Endothelial cell of hepatic sinusoid (primary cell): ENCODE results near the gene DCAF17.
"Not testable (repeated sequence)": the region's sequence is repeated elsewhere in the genome, so short reads cannot be mapped to it uniquely, and the experiment has no call there.

Source experiments
- in situ Hi-C: cut with HindIII; loops from 2 replicates; pipeline ENCODE4 v1.10.0; 2017; ENCODE audit warnings: low sequenced_read_pairs

Gene DCAF17

DNA sequence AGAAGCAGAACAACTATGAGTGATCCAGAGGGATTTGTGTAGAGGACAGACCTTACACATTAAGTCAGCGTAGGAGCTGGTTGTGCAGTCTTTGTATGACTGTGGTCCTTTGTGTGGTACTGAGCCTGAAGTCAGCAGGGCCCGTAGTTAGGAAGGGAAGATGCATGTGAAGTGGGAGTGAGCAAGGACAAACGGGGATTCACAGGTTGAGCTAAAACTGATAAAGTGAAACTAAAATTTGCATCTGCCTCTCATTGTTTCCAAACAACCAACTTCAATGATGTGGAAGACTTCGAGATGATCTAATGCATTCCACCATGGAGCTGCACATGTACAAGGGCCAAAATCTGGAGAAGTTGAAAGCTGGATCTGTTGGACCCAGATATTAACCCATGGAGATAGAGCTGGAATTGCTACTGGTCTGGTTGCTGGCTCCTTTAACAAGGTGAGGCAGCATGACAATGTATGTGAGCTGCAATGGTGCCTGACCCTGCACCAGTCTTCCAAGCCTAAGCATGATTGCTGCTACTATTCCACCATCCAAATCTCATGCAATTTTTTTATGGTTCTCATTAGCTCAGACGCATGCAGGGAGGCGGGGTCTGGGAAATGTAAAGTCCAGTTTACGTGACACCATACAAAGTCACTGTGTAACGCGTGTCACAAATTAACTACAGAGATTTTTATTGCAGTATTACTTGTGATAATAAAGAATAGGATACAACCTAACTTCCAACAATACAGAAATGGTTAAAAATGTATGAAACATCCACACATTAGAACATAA, 76.1 kb downstream of the DCAF17 start:
- in situ Hi-C loops = loop anchor here (5.0 kb wide), 1 partner anchor 48 kb away; no protein-coding TSS in a partner anchor

GRCh38 chr2:171512014-171512413, 78.0 kb downstream of the DCAF17 start:
- in situ Hi-C loops = loop anchor here (5.0 kb wide), 1 partner anchor 50 kb away; no protein-coding TSS in a partner anchor

- in situ Hi-C loops = loop anchor here (5.0 kb wide), 1 partner anchor 50 kb away; no protein-coding TSS in a partner anchor
Observed at GRCh38 chr2:171512683-171513195, 78.7 kb downstream of the DCAF17 start.

GRCh38 chr2:171513719-171514160, 79.7 kb downstream of the DCAF17 start:
- in situ Hi-C loops = loop anchor here (5.0 kb wide), 1 partner anchor 51 kb away; no protein-coding TSS in a partner anchor

GRCh38 chr2:171514908-171515582, 81.0 kb downstream of the DCAF17 start:
- in situ Hi-C loops = loop anchor here (5.0 kb wide), 1 partner anchor 53 kb away; no protein-coding TSS in a partner anchor

DNA sequence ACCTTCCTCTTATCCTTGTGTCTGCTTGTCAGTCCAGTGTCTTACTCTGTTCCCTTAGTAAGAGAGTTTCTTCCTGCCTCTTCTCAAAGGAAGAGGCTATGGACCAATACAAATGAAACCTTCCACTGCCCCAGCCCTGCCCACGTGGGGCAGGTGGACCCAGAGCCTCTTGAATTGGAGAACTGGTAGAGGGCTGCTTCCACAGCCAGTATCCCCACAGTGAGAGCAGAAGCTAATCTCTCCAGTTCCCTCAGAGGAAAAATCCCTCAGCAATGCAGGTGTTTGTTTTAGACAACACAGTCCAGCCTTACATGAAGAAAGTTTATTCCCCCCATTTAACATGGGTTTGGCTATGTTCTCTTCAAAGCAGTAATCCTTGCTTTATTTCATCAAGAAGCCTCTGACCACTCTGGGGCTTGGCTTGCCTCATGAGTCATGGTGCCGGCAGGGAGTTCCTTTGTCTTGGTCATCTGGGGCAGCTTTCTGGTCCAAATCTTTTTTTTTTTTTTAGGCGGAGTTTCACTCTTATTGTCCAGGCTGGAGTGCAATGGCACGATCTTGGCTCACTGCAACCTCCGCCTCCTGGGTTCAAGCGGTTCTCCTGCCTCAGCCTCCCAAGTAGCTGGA, 81.8 kb downstream of the DCAF17 start:
- in situ Hi-C loops = no loop called here

GRCh38 chr2:171516793-171517192, 82.8 kb downstream of the DCAF17 start:
- in situ Hi-C loops = no loop called here

GRCh38 chr2:171520471-171520870, 86.4 kb downstream of the DCAF17 start:
- in situ Hi-C loops = no loop called here

DNA sequence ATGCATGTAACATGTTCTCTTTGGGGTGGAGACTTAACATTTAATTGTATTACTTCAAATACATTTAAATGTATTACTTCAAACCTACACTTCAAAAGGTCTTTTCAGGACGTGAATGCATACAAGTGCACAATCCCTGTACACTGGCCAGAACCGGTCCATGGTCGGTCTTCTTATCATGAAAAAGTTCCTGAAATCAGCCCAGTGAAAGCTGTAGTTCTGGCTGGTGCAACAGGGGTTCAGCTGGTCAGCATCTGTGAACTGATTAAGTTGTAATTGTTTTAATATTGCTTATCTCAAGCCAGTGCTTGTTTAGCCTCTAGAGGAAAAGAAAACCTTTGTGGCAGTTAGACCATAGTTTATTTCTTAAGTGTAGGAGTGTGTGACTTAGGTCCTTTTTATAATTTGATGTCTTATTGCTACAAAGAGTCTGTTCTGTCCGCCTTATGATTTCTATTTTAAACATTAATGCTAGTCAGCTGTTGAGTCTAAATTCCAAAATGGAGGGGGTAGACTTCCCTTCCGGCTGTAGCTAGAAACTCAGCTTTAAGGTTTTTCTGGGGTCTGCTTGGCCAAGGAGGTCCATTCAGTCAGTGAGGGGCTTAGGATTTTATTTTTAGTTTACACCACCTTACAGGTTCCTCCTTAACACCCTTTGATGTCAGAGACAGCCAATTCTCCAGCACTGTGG, 87.5 kb downstream of the DCAF17 start:
- in situ Hi-C loops = no loop called here

DNA sequence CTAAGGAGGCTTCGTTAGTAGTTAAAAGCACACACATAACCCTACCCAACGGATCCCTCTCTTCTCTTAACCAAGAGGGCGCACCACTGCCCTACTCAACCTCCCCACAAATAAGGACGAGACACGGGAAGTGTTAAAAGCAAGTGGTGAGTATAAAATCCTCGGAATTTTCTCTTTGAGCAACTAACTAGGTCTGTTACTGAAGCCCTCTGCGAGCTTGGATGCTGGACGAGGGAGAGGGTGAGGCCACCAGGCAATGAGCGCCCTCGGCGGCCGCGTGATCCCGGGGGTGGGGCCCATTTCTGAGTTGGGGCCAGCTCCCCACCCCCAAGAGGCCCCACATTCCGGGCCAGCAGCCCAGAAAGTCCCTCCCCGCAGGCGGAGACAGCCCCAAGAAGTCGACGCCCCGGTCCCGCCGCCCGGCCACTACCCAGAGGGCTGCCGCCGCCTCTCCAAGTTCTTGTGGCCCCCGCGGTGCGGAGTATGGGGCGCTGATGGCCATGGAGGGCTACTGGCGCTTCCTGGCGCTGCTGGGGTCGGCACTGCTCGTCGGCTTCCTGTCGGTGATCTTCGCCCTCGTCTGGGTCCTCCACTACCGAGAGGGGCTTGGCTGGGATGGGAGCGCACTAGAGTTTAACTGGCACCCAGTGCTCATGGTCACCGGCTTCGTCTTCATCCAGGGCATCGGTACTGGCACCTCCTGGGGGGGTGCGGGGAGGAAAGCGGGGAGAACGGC, 88.2 kb downstream of the DCAF17 start, which contains the start of gene CYBRD1:
TSS of gene CYBRD1 (plus strand) at position 423 of the 736 bp plus-strand sequence. CDS start at position 495, 72 bp downstream.
- in situ Hi-C loops = no loop called here

DNA sequence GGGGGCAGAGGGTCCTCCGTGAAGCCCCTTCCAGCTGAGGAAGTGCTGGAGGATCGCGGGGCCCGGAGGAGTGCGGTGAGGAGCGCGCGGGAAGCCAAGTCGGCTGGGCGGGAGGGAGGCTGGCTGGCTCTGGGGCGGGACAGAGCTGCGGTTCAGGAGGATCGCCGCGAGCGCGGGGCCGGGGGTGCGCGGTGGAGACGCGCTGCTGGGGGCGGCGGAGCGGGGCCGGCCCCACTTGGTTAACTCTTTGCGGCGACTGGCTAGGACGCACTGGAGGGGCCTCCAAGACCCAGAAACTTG, 88.7 kb downstream of the DCAF17 start:
- in situ Hi-C loops = no loop called here

GRCh38 chr2:171523088-171524017, 89.3 kb downstream of the DCAF17 start:
- in situ Hi-C loops = no loop called here

DNA sequence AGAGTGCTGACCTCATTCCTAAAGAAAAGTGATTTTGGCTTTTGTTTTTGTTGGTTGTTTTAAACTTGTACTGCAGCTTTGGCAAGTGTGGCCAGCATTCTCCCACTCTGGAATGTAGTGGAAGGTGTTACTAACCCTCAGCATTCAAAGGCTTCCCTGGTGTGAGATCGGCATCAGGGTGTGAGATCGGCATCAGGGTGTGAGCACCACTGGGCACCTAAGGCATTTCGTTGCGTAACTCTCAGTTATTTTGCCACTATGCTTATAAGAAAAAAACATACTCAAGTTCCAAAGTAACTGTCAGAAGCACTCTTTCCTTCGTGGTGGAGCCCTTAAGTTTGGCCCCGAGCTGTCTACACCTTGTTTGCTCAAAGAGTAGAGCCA, 90.0 kb downstream of the DCAF17 start:
- in situ Hi-C loops = no loop called here

DNA sequence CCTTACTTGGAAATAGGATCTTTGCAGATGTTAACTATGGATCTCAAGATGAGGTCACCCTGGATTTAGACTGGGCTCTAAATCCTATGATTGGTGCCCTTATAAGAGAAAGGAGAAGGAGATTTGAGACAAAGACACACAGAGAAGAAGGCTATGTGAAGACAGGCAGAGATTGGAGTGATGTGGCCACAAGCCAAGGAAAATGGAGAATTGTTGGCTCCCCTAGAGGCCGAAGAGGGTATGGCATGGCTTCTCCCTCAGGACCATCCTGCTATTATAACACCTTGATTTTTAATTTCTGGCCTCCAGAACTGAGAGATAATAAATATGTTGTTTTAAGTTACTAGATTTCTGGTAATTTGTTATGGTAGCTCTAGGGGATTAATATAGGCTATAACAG, 95.9 kb downstream of the DCAF17 start:
- in situ Hi-C loops = no loop called here

- in situ Hi-C loops = no loop called here
Observed at GRCh38 chr2:171530378-171530777, 96.4 kb downstream of the DCAF17 start.

- in situ Hi-C loops = not testable (repeated sequence)
Observed at GRCh38 chr2:171530859-171531258, 96.8 kb downstream of the DCAF17 start.

- in situ Hi-C loops = no loop called here
Observed at GRCh38 chr2:171531291-171531690, 97.3 kb downstream of the DCAF17 start.

DNA sequence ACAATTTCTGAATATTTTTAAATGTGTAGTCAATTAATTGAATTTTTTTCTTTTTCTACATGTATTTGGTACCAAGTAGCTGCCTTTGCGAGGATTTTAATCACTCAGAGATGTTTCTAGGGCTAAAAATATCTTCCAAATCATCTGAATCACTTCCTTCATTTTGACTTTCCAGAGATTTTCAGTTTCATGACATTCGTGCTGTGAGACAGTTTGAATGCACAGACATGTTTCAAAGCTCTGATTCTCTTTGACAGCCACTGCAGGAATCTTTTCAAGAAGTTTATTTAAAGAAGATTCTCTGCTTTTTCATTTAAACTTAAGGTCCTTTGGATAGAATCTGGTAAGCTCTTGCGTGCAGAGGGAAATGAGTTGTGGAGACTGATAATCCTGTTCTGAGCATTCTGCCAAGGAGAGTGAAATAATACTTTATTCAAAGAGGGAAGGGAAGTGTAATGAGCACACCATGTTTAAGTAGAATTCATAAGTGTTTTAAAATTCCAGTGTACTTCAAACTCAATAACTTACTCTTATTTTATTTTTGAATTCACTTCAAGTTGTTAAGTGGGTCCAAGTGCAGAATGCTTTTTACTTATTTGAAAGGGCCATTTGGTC, 97.9 kb downstream of the DCAF17 start:
- in situ Hi-C loops = no loop called here

DNA sequence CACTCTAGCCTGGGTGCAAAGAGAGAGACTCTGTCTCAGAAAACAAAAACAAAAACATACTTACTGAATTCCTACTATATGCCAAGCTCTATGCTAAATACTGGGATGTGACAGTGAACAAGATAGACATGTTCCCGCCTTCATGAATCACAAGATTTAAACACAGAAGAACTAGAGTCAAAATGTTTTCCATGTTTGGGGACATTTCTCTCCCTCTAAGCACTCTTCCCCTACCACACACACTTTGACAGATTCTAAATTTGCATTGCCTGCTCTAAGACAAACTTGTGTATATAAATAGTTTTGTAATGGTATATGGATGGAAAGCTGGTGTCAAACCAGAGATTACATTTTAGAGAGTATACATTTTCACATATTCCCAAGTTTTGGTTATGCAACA, 99.3 kb downstream of the DCAF17 start:
- in situ Hi-C loops = no loop called here
